H9 (cell line): ENCODE results near the gene ANKS3. TPM values are rescaled to one million over a fixed set of nuclear protein-coding genes. Genes with fewer than 3 reads are reported as not detected.

Source experiments
- DNase-seq: peaks from one replicate; pipeline ENCODE4 v3.0.0-alpha.2; 2017
- H2AFZ ChIP-seq: one replicate; pipeline ENCODE4 v1.6.1; 2013; ENCODE audit warnings: mild to moderate bottlenecking, low read length, control low read depth, moderate library complexity
- H2AK5ac ChIP-seq: 2 replicates; pipeline ENCODE4 v1.6.1; 2013; ENCODE audit warnings: low read length, control low read depth, mixed read lengths; ENCODE audit not compliant: insufficient read length
- H2BK120ac ChIP-seq: one replicate; pipeline ENCODE4 v1.6.1; 2013; ENCODE audit warnings: low read depth, mild to moderate bottlenecking, low read length, control low read depth, inconsistent platforms; ENCODE audit not compliant: poor library complexity, severe bottlenecking
- H2BK12ac ChIP-seq: 2 replicates; pipeline ENCODE4 v1.6.1; 2013; ENCODE audit warnings: low read length, control low read depth, mixed read lengths, low read depth; ENCODE audit not compliant: insufficient read length
- H2BK15ac ChIP-seq: 2 replicates; pipeline ENCODE4 v1.6.1; 2013; ENCODE audit warnings: low read depth, low read length, control low read depth
- H2BK20ac ChIP-seq: one replicate; pipeline ENCODE4 v1.6.1; 2013; ENCODE audit warnings: low read depth, mild to moderate bottlenecking, low read length, control low read depth, inconsistent platforms; ENCODE audit not compliant: poor library complexity, severe bottlenecking
- H2BK5ac ChIP-seq: 2 replicates; pipeline ENCODE4 v1.6.1; 2013; ENCODE audit warnings: low read length, control low read depth, mixed read lengths; ENCODE audit not compliant: insufficient read length
- H3K14ac ChIP-seq: 2 replicates; pipeline ENCODE4 v1.6.1; 2013; ENCODE audit warnings: low read length, control low read depth; ENCODE audit not compliant: insufficient read depth
- H3K18ac ChIP-seq: 2 replicates; pipeline ENCODE4 v1.6.1; 2013; ENCODE audit warnings: low read depth, mild to moderate bottlenecking, mixed read lengths, low read length, control low read depth; ENCODE audit not compliant: insufficient read length
- H3K23ac ChIP-seq: 2 replicates; pipeline ENCODE4 v1.6.1; 2013; ENCODE audit warnings: low read length, control low read depth, mixed read lengths, low read depth; ENCODE audit not compliant: insufficient read length
- H3K23me2 ChIP-seq: 2 replicates; pipeline ENCODE4 v1.6.1; 2013; ENCODE audit warnings: low read depth, mild to moderate bottlenecking, mixed read lengths, low read length, control low read depth; ENCODE audit not compliant: insufficient read length, poor library complexity, severe bottlenecking
- H3K27ac ChIP-seq: 2 replicates; pipeline ENCODE4 v1.5.1; 2013; ENCODE audit warnings: low read length, control low read depth, mixed read lengths, low read depth; ENCODE audit not compliant: insufficient read length
- H3K27me3 ChIP-seq: 2 replicates; pipeline ENCODE4 v1.6.1; 2013; ENCODE audit warnings: low read length, control low read depth, inconsistent platforms; ENCODE audit not compliant: insufficient read depth
- H3K4ac ChIP-seq: 2 replicates; pipeline ENCODE4 v1.6.1; 2013; ENCODE audit warnings: low read depth, mild to moderate bottlenecking, control low read depth, inconsistent platforms, low read length, moderate library complexity
- H3K4me1 ChIP-seq: 2 replicates; pipeline ENCODE4 v1.6.1; 2013; ENCODE audit warnings: low read length, control low read depth, inconsistent platforms; ENCODE audit not compliant: insufficient read depth
- H3K4me2 ChIP-seq: 2 replicates; pipeline ENCODE4 v1.6.1; 2013; ENCODE audit warnings: low read length, control low read depth, mixed read lengths; ENCODE audit not compliant: insufficient read length, insufficient read depth
- H3K56ac ChIP-seq: 2 replicates; pipeline ENCODE4 v1.6.1; 2013; ENCODE audit warnings: low read depth, mild to moderate bottlenecking, mixed read lengths, low read length, control low read depth; ENCODE audit not compliant: insufficient read length
- H3K79me1 ChIP-seq: 2 replicates; pipeline ENCODE4 v1.6.1; 2013; ENCODE audit warnings: low read depth, mild to moderate bottlenecking, moderate library complexity, low read length, control low read depth, inconsistent platforms; ENCODE audit not compliant: insufficient read depth, poor library complexity, severe bottlenecking
- H3K79me2 ChIP-seq: 2 replicates; pipeline ENCODE4 v1.6.1; 2013; ENCODE audit warnings: low read length, control low read depth, inconsistent platforms; ENCODE audit not compliant: insufficient read depth
- H3K9ac ChIP-seq: 2 replicates; pipeline ENCODE4 v1.6.1; 2013; ENCODE audit warnings: low read length, control low read depth, mixed read lengths; ENCODE audit not compliant: insufficient read length; ENCODE audit errors: extremely low read depth
- H3K9me3 ChIP-seq: one replicate; pipeline ENCODE4 v1.6.1; 2013; ENCODE audit warnings: low read depth, low read length, inconsistent platforms; ENCODE audit not compliant: control insufficient read depth
- H3T11ph ChIP-seq: one replicate; pipeline ENCODE4 v1.6.1; 2013; ENCODE audit warnings: mild to moderate bottlenecking, low read length, control low read depth, inconsistent platforms
- H4K20me1 ChIP-seq: one replicate; pipeline ENCODE4 v1.6.1; 2013; ENCODE audit not compliant: control insufficient read depth, insufficient read length, insufficient read depth
- H4K5ac ChIP-seq: 2 replicates; pipeline ENCODE4 v1.6.1; 2013; ENCODE audit warnings: low read depth, mild to moderate bottlenecking, mixed read lengths, low read length, control low read depth; ENCODE audit not compliant: insufficient read length
- H4K8ac ChIP-seq: replicated peaks from 2 replicates; pipeline ENCODE4 v1.6.1; 2013; ENCODE audit warnings: low read length, control low read depth, mixed read lengths, low read depth; ENCODE audit not compliant: insufficient read length
- H4K91ac ChIP-seq: 2 replicates; pipeline ENCODE4 v1.6.1; 2013; ENCODE audit warnings: low read depth, mild to moderate bottlenecking, moderate library complexity, mixed read lengths, low read length, control low read depth; ENCODE audit not compliant: insufficient read length
- H3K27ac Mint-ChIP-seq, 3 experiments: 2 replicates in 2 of 3; 3 replicates in 1 of 3; pipeline ENCODE4 v1.8.0; 2020 to 2021; ENCODE audit warnings: mixed read lengths in 3 of 3, mild to moderate bottlenecking in 1 of 3, moderate library complexity in 1 of 3
- H3K27me3 Mint-ChIP-seq: 2 replicates; pipeline ENCODE4 v1.8.0; 2021; ENCODE audit warnings: low read depth, mild to moderate bottlenecking, moderate library complexity, mixed read lengths
- H3K36me3 Mint-ChIP-seq, 3 experiments: 2 replicates in 2 of 3; 3 replicates in 1 of 3; pipeline ENCODE4 v1.8.0; 2020 to 2021; ENCODE audit warnings: low read depth in 3 of 3, mixed read lengths in 3 of 3; ENCODE audit not compliant: insufficient read depth in 1 of 3
- H3K4me1 Mint-ChIP-seq, 2 experiments: 2 replicates each; pipeline ENCODE4 v1.8.0; 2020; ENCODE audit warnings: mixed read lengths in 2 of 2
- H3K4me3 Mint-ChIP-seq, 2 experiments: 2 replicates in 1 of 2; 3 replicates in 1 of 2; pipeline ENCODE4 v1.8.0; 2020 to 2021; ENCODE audit warnings: mild to moderate bottlenecking in 2 of 2, mixed read lengths in 2 of 2, moderate library complexity in 1 of 2
- H3K9me3 Mint-ChIP-seq, 2 experiments: 2 replicates in 1 of 2; 3 replicates in 1 of 2; pipeline ENCODE4 v1.8.0; 2020; ENCODE audit warnings: mild to moderate bottlenecking in 2 of 2, mixed read lengths in 2 of 2, moderate library complexity in 1 of 2
- WGBS: extraction: QIAGEN DNeasy Blood & Tissue Kit; methylation state at CpG from one replicate; pipeline ENCODE4 v1.1.7; 2013; ENCODE audit warnings: missing lambda C conversion rate, low lambda C conversion rate, mixed read lengths; ENCODE audit not compliant: insufficient read length; ENCODE audit errors: extremely low coverage; 5-methylcytosine and 5-hydroxymethylcytosine counted together
- total RNA-seq: library from RNA; stranded (reverse); gene quantifications from 2 replicates; pipeline ENCODE4 v1.2.1, GENCODE V29; 2021
- TF ChIP-seq, protein P1 (sequence below): fragments of 200-600 bp; sonication (generic); conservative IDR thresholded peaks from 3 replicates; pipeline ENCODE4 v1.8.0; 2021; ENCODE audit warnings: antibody characterized with exemption, mild to moderate bottlenecking

ANKS3 gene
- total RNA-seq, 1 experiment from 2014 or later, result 32.0 TPM

DNA sequence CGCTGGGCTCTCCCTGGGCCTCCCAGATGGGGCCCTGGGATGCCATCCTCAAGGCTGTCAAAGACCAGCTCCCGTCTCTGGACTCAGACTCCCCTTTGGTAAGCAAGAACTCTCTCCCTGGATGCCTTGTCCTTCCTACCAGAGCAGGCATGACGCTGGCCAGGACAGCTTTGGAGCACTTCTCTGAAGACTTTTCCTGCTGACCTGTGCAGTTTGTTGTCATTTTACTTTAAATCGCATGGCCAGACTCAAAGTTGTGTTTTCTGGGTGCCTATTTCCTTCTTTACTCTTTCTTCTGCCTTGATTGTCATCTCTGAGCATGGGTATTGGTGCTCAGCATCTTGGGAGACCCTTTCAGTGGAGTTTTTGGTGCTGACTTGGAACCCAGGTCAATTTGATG lies 2.5 kb upstream of the ANKS3 start:
- no peak overlapping the region for H3K56ac ChIP-seq
- H3K9me3 Mint-ChIP-seq, result no peaks in the 10 kb centered on the region
- H3K27ac ChIP-seq, result no peak overlapping the region
- no peaks in the 10 kb centered on the region for H4K20me1 ChIP-seq
- H3K27me3 ChIP-seq, result no peaks in the 10 kb centered on the region
- H3K4me3 Mint-ChIP-seq, result no peak overlapping the region; a peak in 1 of 5 replicates
- H3K27ac Mint-ChIP-seq, result no peak overlapping the region
- H2AK5ac ChIP-seq, result no peak overlapping the region
- H3K4ac ChIP-seq, result no peak overlapping the region
- TF ChIP-seq, protein P1, sequence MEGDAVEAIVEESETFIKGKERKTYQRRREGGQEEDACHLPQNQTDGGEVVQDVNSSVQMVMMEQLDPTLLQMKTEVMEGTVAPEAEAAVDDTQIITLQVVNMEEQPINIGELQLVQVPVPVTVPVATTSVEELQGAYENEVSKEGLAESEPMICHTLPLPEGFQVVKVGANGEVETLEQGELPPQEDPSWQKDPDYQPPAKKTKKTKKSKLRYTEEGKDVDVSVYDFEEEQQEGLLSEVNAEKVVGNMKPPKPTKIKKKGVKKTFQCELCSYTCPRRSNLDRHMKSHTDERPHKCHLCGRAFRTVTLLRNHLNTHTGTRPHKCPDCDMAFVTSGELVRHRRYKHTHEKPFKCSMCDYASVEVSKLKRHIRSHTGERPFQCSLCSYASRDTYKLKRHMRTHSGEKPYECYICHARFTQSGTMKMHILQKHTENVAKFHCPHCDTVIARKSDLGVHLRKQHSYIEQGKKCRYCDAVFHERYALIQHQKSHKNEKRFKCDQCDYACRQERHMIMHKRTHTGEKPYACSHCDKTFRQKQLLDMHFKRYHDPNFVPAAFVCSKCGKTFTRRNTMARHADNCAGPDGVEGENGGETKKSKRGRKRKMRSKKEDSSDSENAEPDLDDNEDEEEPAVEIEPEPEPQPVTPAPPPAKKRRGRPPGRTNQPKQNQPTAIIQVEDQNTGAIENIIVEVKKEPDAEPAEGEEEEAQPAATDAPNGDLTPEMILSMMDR, result no peak
- no peak for DNase-seq
- peaks cover 3% of the 10 kb centered on the region for H3K79me1 ChIP-seq
- no peak overlapping the region for H3T11ph ChIP-seq
- no peaks in the 10 kb centered on the region; a peak in 1 of 7 replicates for H3K36me3 Mint-ChIP-seq
- no peak overlapping the region for H2BK20ac ChIP-seq
- no peak overlapping the region for H3K9ac ChIP-seq
- peaks cover 9% of the 10 kb centered on the region for H3K23me2 ChIP-seq
- H2AFZ ChIP-seq, result no peak overlapping the region
- H3K18ac ChIP-seq, result no peak overlapping the region
- no peak overlapping the region for H2BK5ac ChIP-seq
- H4K91ac ChIP-seq, result no peak overlapping the region
- H2BK15ac ChIP-seq, result no peak overlapping the region
- H3K14ac ChIP-seq, result no peak overlapping the region
- H3K79me2 ChIP-seq, result peaks cover 2% of the 10 kb centered on the region; the same call in 1 of the 2 replicates
- no peak overlapping the region for H2BK12ac ChIP-seq
- H3K27me3 Mint-ChIP-seq, result peaks cover 4% of the 10 kb centered on the region
- H3K4me1 ChIP-seq, result no peaks in the 10 kb centered on the region
- H3K4me1 Mint-ChIP-seq, result peaks cover 8 to 12% of the 10 kb centered on the region in 2 experiments
- WGBS, result no CpG with 5 or more reads among the region's 4 CpGs
- H4K8ac ChIP-seq, result no peak overlapping the region
- no peak overlapping the region for H2BK120ac ChIP-seq
- no peaks in the 10 kb centered on the region for H3K9me3 ChIP-seq
- no peak overlapping the region for H3K4me2 ChIP-seq
- no peak overlapping the region for H3K23ac ChIP-seq
- no peak overlapping the region for H4K5ac ChIP-seq
